GM19395 (cell line): ENCODE data around the gene TEAD1.
A peak's percentile ranks its signal among the peaks of the same experiment; 100 is the strongest.

Experiments
- ATAC-seq: cut with Tn5 transposase; IDR thresholded peaks from one replicate; pipeline ENCODE4 v1.9.1; 2021; ENCODE audit warnings: mild to moderate bottlenecking, moderate library complexity; ENCODE audit not compliant: unreplicated experiment

TEAD1 gene

GRCh38 chr11:12806113-12806512 is 131.9 kb downstream of the TEAD1 start:
- no peak for ATAC-seq

GRCh38 chr11:12807621-12808020 is 133.4 kb downstream of the TEAD1 start:
- no peak for ATAC-seq

- ATAC-seq = no peak
These were observed 134.3 kb downstream of the TEAD1 start for GRCh38 chr11:12808519-12808918.

- no peak for ATAC-seq
These were observed 135.1 kb downstream of the TEAD1 start for GRCh38 chr11:12809364-12809763.

GRCh38 chr11:12809864-12810567 is 135.8 kb downstream of the TEAD1 start:
- ATAC-seq = no peak

- no peak for ATAC-seq
These were observed 136.3 kb downstream of the TEAD1 start for GRCh38 chr11:12810568-12810894.

GRCh38 chr11:12811861-12812260 is 137.6 kb downstream of the TEAD1 start:
- no peak for ATAC-seq

GRCh38 chr11:12812849-12813248 is 138.6 kb downstream of the TEAD1 start:
- ATAC-seq = no peak

GRCh38 chr11:12813371-12814225 is 139.4 kb downstream of the TEAD1 start:
- no peak for ATAC-seq

- ATAC-seq = no peak
These were observed 140.9 kb downstream of the TEAD1 start for GRCh38 chr11:12815129-12815480.

GRCh38 chr11:12815931-12816494 is 141.8 kb downstream of the TEAD1 start:
- no peak for ATAC-seq

GRCh38 chr11:12817681-12818332 is 143.6 kb downstream of the TEAD1 start:
- ATAC-seq = no peak

GRCh38 chr11:12818333-12819015 is 144.3 kb downstream of the TEAD1 start:
- ATAC-seq = no peak

GRCh38 chr11:12822392-12823022 is 148.3 kb downstream of the TEAD1 start:
- ATAC-seq = no peak

- ATAC-seq = no peak
These were observed 150.2 kb downstream of the TEAD1 start for GRCh38 chr11:12824281-12825041.

GRCh38 chr11:12826441-12826840 is 152.2 kb downstream of the TEAD1 start:
- no peak for ATAC-seq

- ATAC-seq = no peak
These were observed 153.1 kb downstream of the TEAD1 start for GRCh38 chr11:12827369-12827768.

GRCh38 chr11:12827929-12828812 is 153.9 kb downstream of the TEAD1 start:
- ATAC-seq = peak; percentile 77

- no peak for ATAC-seq
These were observed 154.9 kb downstream of the TEAD1 start for GRCh38 chr11:12829131-12829530.
